ENCODE data around the gene HIC1.

The HIC1 gene

GRCh38 chr17:2082003-2082781 lies 27.3 kb downstream of the HIC1 start:
- no peak for DNase-seq

- DNase-seq: no peak
Measured at GRCh38 chr17:2083613-2084035, 28.7 kb downstream of the HIC1 start.

- DNase-seq: no peak
Measured at GRCh38 chr17:2084036-2084765, 29.3 kb downstream of the HIC1 start.

- DNase-seq: no peak
Measured at GRCh38 chr17:2084766-2085647, 30.1 kb downstream of the HIC1 start.

GRCh38 chr17:2085648-2085949 lies 30.7 kb downstream of the HIC1 start:
- no peak for DNase-seq

GRCh38 chr17:2086306-2086705 lies 31.4 kb downstream of the HIC1 start:
- no peak for DNase-seq

GRCh38 chr17:2087597-2088211 lies 32.8 kb downstream of the HIC1 start:
- peak; percentile 47 for DNase-seq

- DNase-seq: no peak
Measured at GRCh38 chr17:2089021-2089422, 34.1 kb downstream of the HIC1 start.

GRCh38 chr17:2090210-2090641 lies 35.3 kb downstream of the HIC1 start:
- no peak for DNase-seq

- DNase-seq: no peak
Measured at GRCh38 chr17:2090804-2091534, 36.1 kb downstream of the HIC1 start.

- no peak for DNase-seq
Measured at GRCh38 chr17:2092253-2092652, 37.4 kb downstream of the HIC1 start.

GRCh38 chr17:2093349-2093748 lies 38.4 kb downstream of the HIC1 start:
- DNase-seq: no peak

GRCh38 chr17:2094891-2095535 lies 40.1 kb downstream of the HIC1 start:
- no peak for DNase-seq

GRCh38 chr17:2095536-2095910 lies 40.6 kb downstream of the HIC1 start:
- DNase-seq: no peak

GRCh38 chr17:2101448-2102257 lies 46.8 kb downstream of the HIC1 start:
- peak; percentile 39 for DNase-seq

GRCh38 chr17:2102931-2103809 lies 48.3 kb downstream of the HIC1 start:
- DNase-seq: no peak

- DNase-seq: no peak
Measured at GRCh38 chr17:2105663-2106062, 50.8 kb downstream of the HIC1 start.

GRCh38 chr17:2106308-2106955 lies 51.5 kb downstream of the HIC1 start:
- no peak for DNase-seq

- no peak for DNase-seq
Measured at GRCh38 chr17:2107050-2107449, 52.1 kb downstream of the HIC1 start.
